MM.1S (cell line): Measurements from ENCODE around the gene ENG.

ENCODE experiments used
- DNase-seq: peaks from one replicate; pipeline ENCODE4 v3.0.0-alpha.2; 2015
- H2AFZ ChIP-seq: fragments of 300-600 bp; sonication (generic); 2 replicates; pipeline ENCODE4 v1.6.0; 2016; ENCODE audit warnings: antibody characterized with exemption, low read length
- H3F3A ChIP-seq: fragments of 300-600 bp; sonication (generic); 2 replicates; pipeline ENCODE4 v1.6.1; 2016; ENCODE audit warnings: mild to moderate bottlenecking, antibody characterized with exemption, low read length, moderate library complexity, mixed read lengths; ENCODE audit not compliant: insufficient read depth
- H3K27ac ChIP-seq: fragments of 300-600 bp; sonication (generic); 2 replicates; pipeline ENCODE4 v1.5.1; 2016; ENCODE audit warnings: mild to moderate bottlenecking, low read length
- H3K27me3 ChIP-seq: fragments of 300-600 bp; sonication (generic); replicated peaks from 2 replicates; pipeline ENCODE4 v1.6.0; 2016; ENCODE audit warnings: low read length; ENCODE audit not compliant: insufficient read depth
- H3K36me3 ChIP-seq: fragments of 300-600 bp; sonication (generic); replicated peaks from 2 replicates; pipeline ENCODE4 v1.6.1; 2016; ENCODE audit warnings: mild to moderate bottlenecking, low read length, mixed read lengths; ENCODE audit not compliant: insufficient read depth
- H3K4me1 ChIP-seq: fragments of 300-600 bp; sonication (generic); 2 replicates; pipeline ENCODE4 v1.6.1; 2016; ENCODE audit warnings: low read length, mixed read lengths
- H3K4me2 ChIP-seq: fragments of 300-600 bp; sonication (generic); 2 replicates; pipeline ENCODE4 v1.6.0; 2016; ENCODE audit warnings: low read depth, low read length
- H3K4me3 ChIP-seq: fragments of 300-600 bp; sonication (generic); 2 replicates; pipeline ENCODE4 v1.5.1; 2016; ENCODE audit warnings: low read length, mixed read lengths
- H3K79me2 ChIP-seq: fragments of 300-600 bp; sonication (generic); 2 replicates; pipeline ENCODE4 v1.6.1; 2016; ENCODE audit warnings: mixed run types, low read length, mixed read lengths
- H3K9ac ChIP-seq: fragments of 300-600 bp; sonication (generic); 2 replicates; pipeline ENCODE4 v1.6.1; 2016; ENCODE audit warnings: low read length, mixed read lengths
- H3K9me2 ChIP-seq: fragments of 300-600 bp; sonication (generic); replicated peaks from 2 replicates; pipeline ENCODE4 v1.6.1; 2016; ENCODE audit warnings: mild to moderate bottlenecking, low read length, mixed read lengths; ENCODE audit not compliant: insufficient read depth
- H3K9me3 ChIP-seq: fragments of 300-600 bp; sonication (generic); replicated peaks from 2 replicates; pipeline ENCODE4 v1.6.1; 2016; ENCODE audit warnings: mild to moderate bottlenecking, low read length, mixed read lengths; ENCODE audit not compliant: insufficient read depth
- H4K20me1 ChIP-seq: fragments of 300-600 bp; sonication (generic); 2 replicates; pipeline ENCODE4 v1.6.1; 2016; ENCODE audit warnings: mild to moderate bottlenecking, low read length, moderate library complexity, mixed read lengths; ENCODE audit not compliant: insufficient read depth
- EZH2 ChIP-seq: fragments of 300-600 bp; sonication (generic); optimal IDR thresholded peaks from 2 replicates; pipeline ENCODE3; 2017; ENCODE audit warnings: low read depth, mild to moderate bottlenecking, antibody characterized with exemption, low read length, mixed read lengths
- EZH2phosphoT487 ChIP-seq: fragments of 300-600 bp; sonication (generic); IDR thresholded peaks from 2 replicates; pipeline ENCODE4 v1.6.1; 2018; ENCODE audit warnings: antibody characterized with exemption, low read length
- TF ChIP-seq, protein P1 (sequence below): fragments of 300-600 bp; sonication (generic); IDR thresholded peaks from 2 replicates; pipeline ENCODE4 v1.5.1; 2016; ENCODE audit warnings: antibody characterized with exemption, low read length, mixed read lengths

ENG gene

DNA sequence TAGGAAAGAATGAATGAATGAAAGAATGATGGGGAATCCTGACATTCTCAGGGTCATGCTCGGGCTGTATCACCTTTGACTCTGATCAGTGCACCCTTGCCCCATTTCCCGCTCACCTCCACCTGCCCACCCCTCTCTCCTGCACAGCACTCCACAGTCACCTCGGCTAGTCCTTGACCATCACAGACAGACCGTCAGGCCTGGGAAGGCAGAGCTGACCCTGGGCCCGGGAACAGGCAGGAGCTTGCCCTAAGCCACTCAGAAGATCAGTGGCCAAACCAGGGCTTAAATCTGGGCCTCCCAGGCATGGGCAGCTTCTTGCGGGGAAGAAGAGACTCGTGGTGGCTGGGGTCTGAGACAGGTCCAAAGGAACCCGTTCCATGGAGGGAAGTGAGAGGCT lies 41.4 kb upstream of the ENG start:
- no peaks in the 10 kb centered on the region; the same call in 1 of the 2 replicates for H3K4me1 ChIP-seq
- TF ChIP-seq EZH2 (no peak), EZH2phosphoT487 (no peak)
- TF ChIP-seq, protein P1, sequence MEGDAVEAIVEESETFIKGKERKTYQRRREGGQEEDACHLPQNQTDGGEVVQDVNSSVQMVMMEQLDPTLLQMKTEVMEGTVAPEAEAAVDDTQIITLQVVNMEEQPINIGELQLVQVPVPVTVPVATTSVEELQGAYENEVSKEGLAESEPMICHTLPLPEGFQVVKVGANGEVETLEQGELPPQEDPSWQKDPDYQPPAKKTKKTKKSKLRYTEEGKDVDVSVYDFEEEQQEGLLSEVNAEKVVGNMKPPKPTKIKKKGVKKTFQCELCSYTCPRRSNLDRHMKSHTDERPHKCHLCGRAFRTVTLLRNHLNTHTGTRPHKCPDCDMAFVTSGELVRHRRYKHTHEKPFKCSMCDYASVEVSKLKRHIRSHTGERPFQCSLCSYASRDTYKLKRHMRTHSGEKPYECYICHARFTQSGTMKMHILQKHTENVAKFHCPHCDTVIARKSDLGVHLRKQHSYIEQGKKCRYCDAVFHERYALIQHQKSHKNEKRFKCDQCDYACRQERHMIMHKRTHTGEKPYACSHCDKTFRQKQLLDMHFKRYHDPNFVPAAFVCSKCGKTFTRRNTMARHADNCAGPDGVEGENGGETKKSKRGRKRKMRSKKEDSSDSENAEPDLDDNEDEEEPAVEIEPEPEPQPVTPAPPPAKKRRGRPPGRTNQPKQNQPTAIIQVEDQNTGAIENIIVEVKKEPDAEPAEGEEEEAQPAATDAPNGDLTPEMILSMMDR = no peak
- no peaks in the 10 kb centered on the region for H3K9me2 ChIP-seq
- H3K27ac ChIP-seq = no peak overlapping the region
- 0 out of 2 replicates have a peak, but pooled peaks cover 4% of the 10 kb centered on the region for H3F3A ChIP-seq
- no peak overlapping the region for H3K9ac ChIP-seq
- H3K36me3 ChIP-seq = no peaks in the 10 kb centered on the region
- H3K9me3 ChIP-seq = no peaks in the 10 kb centered on the region
- H3K27me3 ChIP-seq = no peaks in the 10 kb centered on the region
- no peak overlapping the region for H3K4me2 ChIP-seq
- no peaks in the 10 kb centered on the region for H4K20me1 ChIP-seq
- DNase-seq = no peak
- H3K4me3 ChIP-seq = no peak overlapping the region
- H3K79me2 ChIP-seq = no peaks in the 10 kb centered on the region
- no peak overlapping the region for H2AFZ ChIP-seq

DNA sequence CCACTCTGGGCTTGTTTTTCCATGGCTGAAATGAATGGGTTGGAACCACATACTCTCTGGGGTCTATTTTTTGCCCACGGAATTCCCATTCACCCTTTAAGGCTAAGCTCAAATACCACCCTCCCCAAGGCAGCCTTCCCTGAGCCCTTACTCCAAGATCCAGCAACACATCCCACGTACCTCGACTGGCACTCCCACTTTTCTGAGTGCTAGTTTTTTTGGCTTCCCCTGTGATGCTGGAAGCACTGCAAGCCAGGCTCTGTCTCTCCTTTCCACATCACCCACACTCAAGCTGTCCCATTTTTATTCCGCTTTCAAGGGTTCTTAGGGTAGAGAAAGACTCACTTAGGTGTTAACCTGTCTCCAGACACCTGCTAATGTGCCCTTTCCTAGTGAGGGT lies 38.9 kb upstream of the ENG start:
- DNase-seq = no peak
- no peak overlapping the region for H3K9ac ChIP-seq
- TF ChIP-seq EZH2 (no peak), EZH2phosphoT487 (no peak)
- TF ChIP-seq, protein P1 = no peak
- no peaks in the 10 kb centered on the region for H3K9me2 ChIP-seq
- no peaks in the 10 kb centered on the region for H3K27me3 ChIP-seq
- H3K4me1 ChIP-seq = no peaks in the 10 kb centered on the region
- H3K9me3 ChIP-seq = no peaks in the 10 kb centered on the region
- H3K27ac ChIP-seq = no peak overlapping the region
- no peaks in the 10 kb centered on the region for H3K79me2 ChIP-seq
- H3K36me3 ChIP-seq = no peaks in the 10 kb centered on the region
- no peak overlapping the region for H2AFZ ChIP-seq
- no peaks in the 10 kb centered on the region for H4K20me1 ChIP-seq
- H3K4me2 ChIP-seq = no peak overlapping the region
- H3K4me3 ChIP-seq = no peak overlapping the region
- H3F3A ChIP-seq = 0 out of 2 replicates have a peak, but pooled peaks cover under 1% of the 10 kb centered on the region

DNA sequence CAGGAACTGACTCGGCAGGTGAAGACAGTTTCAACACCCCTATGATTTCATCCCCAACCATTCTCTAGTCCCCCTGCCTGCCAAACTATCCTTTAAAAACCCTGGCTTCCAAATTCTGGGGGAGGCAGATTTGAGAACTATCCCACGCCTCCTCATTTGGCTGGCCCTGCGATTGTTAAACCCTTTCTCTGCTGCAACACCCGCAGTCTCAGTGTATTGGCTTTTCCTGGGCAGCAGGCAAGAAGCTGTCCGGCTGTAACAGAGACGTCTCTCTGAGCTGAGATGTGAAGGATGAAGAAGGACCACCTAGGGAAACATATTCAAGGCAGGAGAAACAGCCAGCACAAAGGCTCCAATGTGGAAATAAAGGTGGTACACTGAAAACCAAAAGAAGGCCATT lies 38.4 kb upstream of the ENG start:
- H2AFZ ChIP-seq = no peak overlapping the region
- no peaks in the 10 kb centered on the region for H3F3A ChIP-seq
- no peaks in the 10 kb centered on the region for H3K36me3 ChIP-seq
- H3K4me2 ChIP-seq = no peak overlapping the region
- DNase-seq = no peak
- TF ChIP-seq EZH2 = no peak
- TF ChIP-seq, protein P1 = no peak
- no peak for TF ChIP-seq EZH2phosphoT487
- no peak overlapping the region for H3K27ac ChIP-seq
- no peaks in the 10 kb centered on the region for H4K20me1 ChIP-seq
- no peaks in the 10 kb centered on the region for H3K9me2 ChIP-seq
- H3K9me3 ChIP-seq = no peaks in the 10 kb centered on the region
- no peak overlapping the region for H3K9ac ChIP-seq
- no peaks in the 10 kb centered on the region for H3K27me3 ChIP-seq
- no peak overlapping the region for H3K4me3 ChIP-seq
- no peaks in the 10 kb centered on the region for H3K4me1 ChIP-seq
- H3K79me2 ChIP-seq = no peaks in the 10 kb centered on the region
